Trophoblast cell (in vitro differentiated cells and primary cell): ENCODE data around the gene SSX2IP.

Experiments
- DNase-seq, 2 donors: peaks; one replicate each; pipeline ENCODE4 v3.0.0-alpha.2; 2016
- H2AFZ ChIP-seq: 2 replicates; pipeline ENCODE4 v1.6.1; 2013; ENCODE audit warnings: low read length, moderate library complexity, mild to moderate bottlenecking; ENCODE audit not compliant: insufficient read depth, poor library complexity
- H2AK5ac ChIP-seq: 2 replicates; pipeline ENCODE4 v1.6.1; 2013; ENCODE audit warnings: mild to moderate bottlenecking, low read length
- H2BK120ac ChIP-seq: 2 replicates; pipeline ENCODE4 v1.6.1; 2013; ENCODE audit warnings: low read length, mild to moderate bottlenecking, moderate library complexity; ENCODE audit not compliant: insufficient read depth, poor library complexity
- H2BK12ac ChIP-seq: 2 replicates; pipeline ENCODE4 v1.6.1; 2013; ENCODE audit warnings: mild to moderate bottlenecking, low read length, moderate library complexity
- H2BK5ac ChIP-seq: 2 replicates; pipeline ENCODE4 v1.6.1; 2013; ENCODE audit warnings: low read length, low read depth, moderate library complexity, mild to moderate bottlenecking; ENCODE audit not compliant: poor library complexity
- H3K14ac ChIP-seq: 2 replicates; pipeline ENCODE4 v1.6.1; 2013; ENCODE audit warnings: mild to moderate bottlenecking, low read length
- H3K18ac ChIP-seq: 2 replicates; pipeline ENCODE4 v1.6.1; 2013; ENCODE audit warnings: mild to moderate bottlenecking, low read length
- H3K23ac ChIP-seq: 2 replicates; pipeline ENCODE4 v1.6.1; 2013; ENCODE audit warnings: low read length
- H3K27ac ChIP-seq: 2 replicates; pipeline ENCODE4 v1.5.1; 2013; ENCODE audit warnings: low read depth, mild to moderate bottlenecking, inconsistent platforms, low read length, moderate library complexity
- H3K27me3 ChIP-seq: 2 replicates; pipeline ENCODE4 v1.6.1; 2013; ENCODE audit warnings: inconsistent platforms, mild to moderate bottlenecking, low read length, moderate library complexity; ENCODE audit not compliant: insufficient read depth
- H3K36me3 ChIP-seq, 2 experiments: 1 replicate in 1 of 2; 2 replicates in 1 of 2; pipeline ENCODE4 v1.6.1; 2013; ENCODE audit warnings: low read length in 2 of 2, mild to moderate bottlenecking in 2 of 2, moderate library complexity in 1 of 2; ENCODE audit not compliant: insufficient read depth in 2 of 2, control insufficient read depth in 1 of 2
- H3K4ac ChIP-seq: 2 replicates; pipeline ENCODE4 v1.6.1; 2013; ENCODE audit warnings: low read depth, mild to moderate bottlenecking, low read length, moderate library complexity
- H3K4me1 ChIP-seq, 2 experiments: 1 replicate in 1 of 2; 2 replicates in 1 of 2; pipeline ENCODE4 v1.6.1; 2013; ENCODE audit warnings: low read length in 2 of 2, mild to moderate bottlenecking in 2 of 2, moderate library complexity in 1 of 2; ENCODE audit not compliant: insufficient read depth in 2 of 2, control insufficient read depth in 1 of 2
- H3K4me2 ChIP-seq: 2 replicates; pipeline ENCODE4 v1.6.1; 2013; ENCODE audit warnings: inconsistent platforms, mild to moderate bottlenecking, low read length, moderate library complexity
- H3K4me3 ChIP-seq: 2 replicates; pipeline ENCODE4 v1.5.1; 2013; ENCODE audit warnings: mild to moderate bottlenecking, low read depth, low read length, inconsistent platforms
- H3K79me1 ChIP-seq: one replicate; pipeline ENCODE4 v1.6.1; 2013; ENCODE audit warnings: low read length
- H3K79me2 ChIP-seq: 2 replicates; pipeline ENCODE4 v1.6.1; 2013; ENCODE audit warnings: low read length, mild to moderate bottlenecking; ENCODE audit not compliant: control insufficient read depth, insufficient read depth, poor library complexity
- H3K9ac ChIP-seq: 2 replicates; pipeline ENCODE4 v1.6.1; 2013; ENCODE audit warnings: mild to moderate bottlenecking, low read length
- H3K9me3 ChIP-seq: 2 replicates; pipeline ENCODE4 v1.6.1; 2013; ENCODE audit warnings: low read depth, mild to moderate bottlenecking, control low read depth, inconsistent platforms, low read length; ENCODE audit not compliant: insufficient read depth
- H4K12ac ChIP-seq: 2 replicates; pipeline ENCODE4 v1.6.1; 2013; ENCODE audit warnings: low read depth, mild to moderate bottlenecking, low read length, moderate library complexity
- H4K8ac ChIP-seq: 2 replicates; pipeline ENCODE4 v1.6.1; 2013; ENCODE audit warnings: low read depth, mild to moderate bottlenecking, low read length, moderate library complexity
- H4K91ac ChIP-seq: one replicate; pipeline ENCODE4 v1.6.1; 2013; ENCODE audit warnings: low read depth, mild to moderate bottlenecking, low read length, moderate library complexity
- WGBS: extraction: QIAGEN DNeasy Blood & Tissue Kit; methylation state at CpG from one replicate; pipeline ENCODE4 v1.1.7; 2013; ENCODE audit warnings: missing lambda C conversion rate; ENCODE audit not compliant: insufficient read length, insufficient coverage; ENCODE audit errors: extremely low coverage; 5-methylcytosine and 5-hydroxymethylcytosine counted together

The SSX2IP gene

GRCh38 chr1:84702143-84702542, 11.9 kb upstream of the SSX2IP start:
- H3K14ac ChIP-seq = no peak overlapping the region
- no CpG with 5 or more reads among the region's 1 CpG for WGBS
- H3K9ac ChIP-seq = no peak overlapping the region
- H3K18ac ChIP-seq = no peak overlapping the region
- H3K4me3 ChIP-seq = no peak overlapping the region
- H2BK120ac ChIP-seq = no peak overlapping the region
- H4K12ac ChIP-seq = no peak overlapping the region
- H3K27ac ChIP-seq = no peak overlapping the region
- no peak overlapping the region for H2AFZ ChIP-seq
- no peak overlapping the region for H2BK12ac ChIP-seq
- H3K9me3 ChIP-seq = no peaks in the 10 kb centered on the region
- H4K8ac ChIP-seq = no peak overlapping the region
- H3K4ac ChIP-seq = no peak overlapping the region
- H3K36me3 ChIP-seq = no peaks in the 10 kb centered on the region
- no peak overlapping the region for H2AK5ac ChIP-seq
- no peak overlapping the region for H4K91ac ChIP-seq
- no peak for DNase-seq
- no peak overlapping the region for H2BK5ac ChIP-seq
- H3K27me3 ChIP-seq = no peaks in the 10 kb centered on the region
- H3K4me2 ChIP-seq = no peak overlapping the region
- no peaks in the 10 kb centered on the region for H3K79me1 ChIP-seq
- no peaks in the 10 kb centered on the region for H3K79me2 ChIP-seq
- no peak overlapping the region for H3K23ac ChIP-seq
- peaks cover 0 to 13% of the 10 kb centered on the region in 2 experiments for H3K4me1 ChIP-seq

DNA sequence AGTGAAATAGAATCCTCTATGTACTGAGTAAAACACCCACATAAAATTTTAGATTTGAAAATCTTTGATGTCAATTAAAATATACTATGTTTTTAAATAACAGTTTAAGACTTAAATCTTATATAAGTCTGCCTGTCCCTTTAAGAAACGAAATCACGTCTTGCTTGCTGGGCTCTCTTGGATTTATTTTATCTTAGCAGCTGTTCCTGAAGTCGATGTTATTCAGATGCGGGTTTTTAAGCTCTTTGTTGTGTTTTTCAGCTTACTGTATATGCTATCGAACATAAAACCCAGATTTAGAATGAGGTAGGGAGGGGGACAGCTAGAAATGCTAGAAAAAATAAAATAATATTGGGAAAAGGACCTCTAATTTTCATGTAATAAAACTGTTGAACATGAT, 11.1 kb upstream of the SSX2IP start:
- no peak overlapping the region for H2AK5ac ChIP-seq
- no peak overlapping the region for H3K4me3 ChIP-seq
- H3K79me1 ChIP-seq = peaks cover 2% of the 10 kb centered on the region
- H3K14ac ChIP-seq = no peak overlapping the region
- no peak overlapping the region for H3K4ac ChIP-seq
- no peak overlapping the region for H3K18ac ChIP-seq
- no peak overlapping the region for H2BK120ac ChIP-seq
- no peak overlapping the region for H4K8ac ChIP-seq
- H2BK5ac ChIP-seq = no peak overlapping the region
- no peak overlapping the region for H2BK12ac ChIP-seq
- WGBS = no CpG with 5 or more reads among the region's 5 CpGs
- H3K27ac ChIP-seq = no peak overlapping the region
- no peak for DNase-seq
- H3K79me2 ChIP-seq = no peaks in the 10 kb centered on the region
- H3K4me2 ChIP-seq = no peak overlapping the region
- no peak overlapping the region for H4K91ac ChIP-seq
- no peaks in the 10 kb centered on the region for H3K36me3 ChIP-seq
- no peak overlapping the region for H3K23ac ChIP-seq
- H4K12ac ChIP-seq = no peak overlapping the region
- H2AFZ ChIP-seq = no peak overlapping the region
- H3K9me3 ChIP-seq = no peaks in the 10 kb centered on the region
- H3K27me3 ChIP-seq = no peaks in the 10 kb centered on the region
- H3K9ac ChIP-seq = no peak overlapping the region
- peaks cover 0 to 13% of the 10 kb centered on the region in 2 experiments for H3K4me1 ChIP-seq

- H3K27ac ChIP-seq = no peak overlapping the region
- H4K8ac ChIP-seq = no peak overlapping the region
- H3K27me3 ChIP-seq = no peaks in the 10 kb centered on the region
- no peak overlapping the region for H2BK5ac ChIP-seq
- no peak overlapping the region for H3K18ac ChIP-seq
- no peak overlapping the region for H2AFZ ChIP-seq
- no peak overlapping the region for H3K23ac ChIP-seq
- H4K91ac ChIP-seq = no peak overlapping the region
- peaks cover 0 to 9% of the 10 kb centered on the region in 2 experiments for H3K4me1 ChIP-seq
- H2BK12ac ChIP-seq = no peak overlapping the region
- no peak overlapping the region for H3K4ac ChIP-seq
- no peak overlapping the region for H3K4me2 ChIP-seq
- no peak for DNase-seq
- no CpG with 5 or more reads among the region's 1 CpG for WGBS
- no peaks in the 10 kb centered on the region for H3K9me3 ChIP-seq
- peaks cover 2% of the 10 kb centered on the region for H3K79me1 ChIP-seq
- no peak overlapping the region for H3K14ac ChIP-seq
- no peaks in the 10 kb centered on the region for H3K79me2 ChIP-seq
- H3K4me3 ChIP-seq = no peak overlapping the region
- H2AK5ac ChIP-seq = no peak overlapping the region
- H2BK120ac ChIP-seq = no peak overlapping the region
- H3K9ac ChIP-seq = no peak overlapping the region
- H3K36me3 ChIP-seq = no peaks in the 10 kb centered on the region
- no peak overlapping the region for H4K12ac ChIP-seq
Observed at GRCh38 chr1:84700070-84700469, 9.8 kb upstream of the SSX2IP start.

- peaks cover 2% of the 10 kb centered on the region for H3K79me1 ChIP-seq
- peak overlapping the region; percentile 83 for H3K27ac ChIP-seq
- DNase-seq = no peak
- no peaks in the 10 kb centered on the region for H3K36me3 ChIP-seq
- no peaks in the 10 kb centered on the region for H3K9me3 ChIP-seq
- no peak overlapping the region for H2BK5ac ChIP-seq
- H3K4me1 ChIP-seq = peaks cover 0 to 9% of the 10 kb centered on the region in 2 experiments
- H2AFZ ChIP-seq = no peak overlapping the region
- no peak overlapping the region for H2BK120ac ChIP-seq
- H3K79me2 ChIP-seq = no peaks in the 10 kb centered on the region
- no peak overlapping the region for H4K8ac ChIP-seq
- H3K18ac ChIP-seq = no peak overlapping the region
- H4K12ac ChIP-seq = no peak overlapping the region
- no peak overlapping the region for H3K4me3 ChIP-seq
- H3K9ac ChIP-seq = no peak overlapping the region
- WGBS = no CpG with 5 or more reads among the region's 2 CpGs
- no peak overlapping the region for H2BK12ac ChIP-seq
- H4K91ac ChIP-seq = no peak overlapping the region
- no peak overlapping the region for H2AK5ac ChIP-seq
- peak overlapping the region; percentile 40 for H3K4me2 ChIP-seq
- no peak overlapping the region for H3K23ac ChIP-seq
- H3K14ac ChIP-seq = no peak overlapping the region
- no peaks in the 10 kb centered on the region for H3K27me3 ChIP-seq
- no peak overlapping the region for H3K4ac ChIP-seq
Observed at GRCh38 chr1:84698151-84699110, 8.2 kb upstream of the SSX2IP start.
